HepG2 (cell line): ENCODE measurements around the gene GPR176. TPM values are rescaled to one million over a fixed set of nuclear protein-coding genes. Genes with fewer than 3 reads are reported as not detected.

ENCODE experiments used
- ATAC-seq: fragments of 200-7000 bp; cut with Tn5 transposase; 3 replicates; pipeline ENCODE4 v1.9.1; 2020; ENCODE audit warnings: mild to moderate bottlenecking, moderate library complexity
- BruUV-seq: library from RNA; stranded (reverse); fragments of 400-500 nt; replicated peaks from 2 replicates; lab custom pipeline; 2021; lab: Mats Ljungman, UMichigan
- CTCF ChIA-PET: fragments of 300-600 bp; formaldehyde crosslinking; extraction: SDS; loops from one replicate; lab custom pipeline; 2021; ENCODE audit warnings: low total read pairs, inconsistent platforms, low intra/inter-chr PET ratio; lab: Yijun Ruan, JAX
- POLR2A ChIA-PET: fragments of 350-600 bp; sonication (Branson Sonifier 250); formaldehyde crosslinking; loops from one replicate; lab custom pipeline; 2020; ENCODE audit warnings: antibody characterized with exemption, inconsistent platforms; lab: Yijun Ruan, JAX
- DNase-seq: peaks from one replicate; pipeline ENCODE4 v3.0.0-alpha.2; 2015; ENCODE audit warnings: low spot score
- FAIRE-seq: peaks from 3 replicates; lab custom pipeline; 2011; peaks lifted over from hg19 to GRCh38; lab: Jason Lieb, UNC
- H2AFZ ChIP-seq: one replicate; pipeline ENCODE4 v1.6.1; 2011; ENCODE audit warnings: low read length, inconsistent platforms
- H3K27ac ChIP-seq: fragments of 300-600 bp; 3 replicates; pipeline ENCODE4 v1.8.0; 2011; ENCODE audit warnings: mixed run types, mild to moderate bottlenecking, mixed read lengths, low read length, inconsistent platforms; ENCODE audit not compliant: insufficient read depth; ENCODE audit errors: extremely low read length
- H3K27me3 ChIP-seq, 2 experiments: fragments of 200-600 bp in 1 of 2; 2 replicates in 1 of 2; 3 replicates in 1 of 2; pipeline versions ENCODE4 v1.6.0 to v1.8.0; 2011; ENCODE audit warnings: low read length in 2 of 2, mild to moderate bottlenecking in 2 of 2, moderate library complexity in 2 of 2, inconsistent platforms in 1 of 2; ENCODE audit not compliant: insufficient read depth in 2 of 2, control insufficient read depth in 1 of 2
- H3K36me3 ChIP-seq, 2 experiments: fragments of 200-600 bp in 1 of 2; replicated peaks in 1 of 2; 2 replicates in 1 of 2; 3 replicates in 1 of 2; pipeline versions ENCODE4 v1.5.1 to v1.8.0; 2011; ENCODE audit warnings: low read length in 2 of 2, inconsistent platforms in 1 of 2; ENCODE audit not compliant: insufficient read depth in 2 of 2, control insufficient read depth in 1 of 2
- H3K4me1 ChIP-seq: 2 replicates; pipeline ENCODE4 v1.5.1; 2012; ENCODE audit warnings: low read length, inconsistent platforms; ENCODE audit not compliant: insufficient read depth
- H3K4me2 ChIP-seq: 2 replicates; pipeline ENCODE4 v1.6.0; 2011; ENCODE audit warnings: low read depth, low read length, inconsistent platforms
- H3K4me3 ChIP-seq, 3 experiments: fragments of 200-600 bp in 1 of 3; sonication (generic), shearing (Covaris generic) in 1 of 3; replicated peaks in 1 of 3; 2 replicates each; pipeline ENCODE4 v1.5.1; 2011 to 2016; ENCODE audit warnings: low read length in 3 of 3, inconsistent platforms in 2 of 3, low read depth in 2 of 3, mild to moderate bottlenecking in 2 of 3, control low read depth in 1 of 3, mixed read lengths in 1 of 3; ENCODE audit not compliant: insufficient read depth in 1 of 3
- H3K79me2 ChIP-seq: one replicate; pipeline ENCODE4 v1.6.1; 2011; ENCODE audit warnings: low read length, inconsistent platforms; ENCODE audit not compliant: insufficient read depth
- H3K9ac ChIP-seq: 2 replicates; pipeline ENCODE4 v1.6.0; 2011; ENCODE audit warnings: mild to moderate bottlenecking, low read depth, low read length, inconsistent platforms; ENCODE audit not compliant: insufficient read depth
- H3K9me3 ChIP-seq: 2 replicates; pipeline ENCODE4 v1.5.1; 2012; ENCODE audit warnings: mild to moderate bottlenecking, low read length
- H4K20me1 ChIP-seq: 2 replicates; pipeline ENCODE4 v1.6.0; 2011; ENCODE audit warnings: inconsistent platforms, mild to moderate bottlenecking, low read length, moderate library complexity; ENCODE audit not compliant: insufficient read depth
- ATF4 ChIP-seq, 2 experiments: fragments of 450-650 bp in 1 of 2; sonication (generic) in 1 of 2; formaldehyde crosslinking; IDR thresholded peaks; 2 replicates each; pipeline versions ENCODE4 v1.5.0 to v1.8.0; 2020 to 2022; ENCODE audit warnings: mild to moderate bottlenecking in 1 of 2, missing genetic modification reagents in 1 of 2
- CEBPB ChIP-seq: IDR thresholded peaks from 2 replicates; pipeline ENCODE4 v1.6.1; 2011; ENCODE audit warnings: low read depth, low read length, improper control_type of control experiment, borderline replicate concordance
- CEBPG ChIP-seq: IDR thresholded peaks from 2 replicates; pipeline ENCODE4 v1.6.1; 2016
- FOXA3 ChIP-seq: IDR thresholded peaks from 2 replicates; pipeline ENCODE4 v1.6.1; 2016; ENCODE audit warnings: missing genetic modification reagents, missing compliant biosample characterization
- RARA ChIP-seq: IDR thresholded peaks from 2 replicates; pipeline ENCODE4 v1.6.1; 2016; ENCODE audit warnings: missing genetic modification reagents, missing compliant biosample characterization
- TSC22D2 ChIP-seq: sonication (generic); formaldehyde crosslinking; IDR thresholded peaks from 2 replicates; pipeline ENCODE4 v1.5.1; 2020; ENCODE audit warnings: missing genetic modification reagents, mild to moderate bottlenecking, borderline replicate concordance
- ZFAT ChIP-seq: sonication (generic); formaldehyde crosslinking; conservative IDR thresholded peaks from 2 replicates; pipeline ENCODE4 v1.8.1; 2023; ENCODE audit warnings: missing genetic modification reagents, inconsistent platforms
- WGBS: methylation state at CpG from one replicate; pipeline ENCODE4 v1.1.6; 2017; ENCODE audit warnings: low lambda C conversion rate; 5-methylcytosine and 5-hydroxymethylcytosine counted together
- in situ Hi-C: cut with HindIII; loops from 2 replicates; pipeline ENCODE4 v1.10.0; 2017; ENCODE audit warnings: low pct_unique_long_range_greater_than_20kb; ENCODE audit not compliant: extremely low pct_ligation_motif_present
- intact Hi-C: fragments of 100-400 bp; cut with micrococcal nuclease; formaldehyde crosslinking; loops from one replicate; pipeline ENCODE4 v1.10.0; 2022; ENCODE audit not compliant: unreplicated experiment
- polyA plus RNA-seq, 8 experiments: library from polyadenylated mRNA; depleted of rRNA in 3 of 8; stranded (reverse) in 7 of 8; unstranded in 1 of 8; fragments of >200 nt; fragmentation: Illumina TruSeq in 4 of 8; extraction: Trizol in 4 of 8; gene quantifications; 2 replicates each; pipeline versions ENCODE4 v1.2.1 to v1.2.3, GENCODE V29; 2011 to 2016; ENCODE audit warnings: low read depth in 4 of 8, missing spikeins in 1 of 8, mixed read lengths in 1 of 8; ENCODE audit not compliant: insufficient read depth in 1 of 8
- total RNA-seq, 5 experiments: library from RNA; depleted of rRNA; stranded (reverse); fragments of >200 nt; fragmentation: Illumina TruSeq; extraction: Trizol; gene quantifications; 2 replicates each; pipeline ENCODE4 v1.2.3, GENCODE V29; 2016; ENCODE audit warnings: low read depth in 1 of 5
- TF ChIP-seq, protein P1 (sequence below): sonication (generic); formaldehyde crosslinking; IDR thresholded peaks from 2 replicates; pipeline ENCODE4 v1.5.0; 2020; ENCODE audit warnings: mild to moderate bottlenecking, missing genetic modification reagents, borderline replicate concordance

Gene GPR176
- total and polyA plus RNA-seq, 2 of the 13 experiments (the other 11 are each of a cell fraction or from before 2014, with no cell fraction given): 0.11 to 0.20 TPM

GRCh38 chr15:39804026-39804425, 116.0 kb downstream of the GPR176 start:
- FAIRE-seq (no peak), ATAC-seq (no peak)
- H3K27me3 ChIP-seq: 0 out of 5 replicates have a peak, but pooled peaks cover 0 to 7% of the 10 kb centered on the region in 2 experiments
- H2AFZ ChIP-seq: no peak overlapping the region
- H3K4me2 ChIP-seq: no peak overlapping the region
- TF ChIP-seq, protein P1, sequence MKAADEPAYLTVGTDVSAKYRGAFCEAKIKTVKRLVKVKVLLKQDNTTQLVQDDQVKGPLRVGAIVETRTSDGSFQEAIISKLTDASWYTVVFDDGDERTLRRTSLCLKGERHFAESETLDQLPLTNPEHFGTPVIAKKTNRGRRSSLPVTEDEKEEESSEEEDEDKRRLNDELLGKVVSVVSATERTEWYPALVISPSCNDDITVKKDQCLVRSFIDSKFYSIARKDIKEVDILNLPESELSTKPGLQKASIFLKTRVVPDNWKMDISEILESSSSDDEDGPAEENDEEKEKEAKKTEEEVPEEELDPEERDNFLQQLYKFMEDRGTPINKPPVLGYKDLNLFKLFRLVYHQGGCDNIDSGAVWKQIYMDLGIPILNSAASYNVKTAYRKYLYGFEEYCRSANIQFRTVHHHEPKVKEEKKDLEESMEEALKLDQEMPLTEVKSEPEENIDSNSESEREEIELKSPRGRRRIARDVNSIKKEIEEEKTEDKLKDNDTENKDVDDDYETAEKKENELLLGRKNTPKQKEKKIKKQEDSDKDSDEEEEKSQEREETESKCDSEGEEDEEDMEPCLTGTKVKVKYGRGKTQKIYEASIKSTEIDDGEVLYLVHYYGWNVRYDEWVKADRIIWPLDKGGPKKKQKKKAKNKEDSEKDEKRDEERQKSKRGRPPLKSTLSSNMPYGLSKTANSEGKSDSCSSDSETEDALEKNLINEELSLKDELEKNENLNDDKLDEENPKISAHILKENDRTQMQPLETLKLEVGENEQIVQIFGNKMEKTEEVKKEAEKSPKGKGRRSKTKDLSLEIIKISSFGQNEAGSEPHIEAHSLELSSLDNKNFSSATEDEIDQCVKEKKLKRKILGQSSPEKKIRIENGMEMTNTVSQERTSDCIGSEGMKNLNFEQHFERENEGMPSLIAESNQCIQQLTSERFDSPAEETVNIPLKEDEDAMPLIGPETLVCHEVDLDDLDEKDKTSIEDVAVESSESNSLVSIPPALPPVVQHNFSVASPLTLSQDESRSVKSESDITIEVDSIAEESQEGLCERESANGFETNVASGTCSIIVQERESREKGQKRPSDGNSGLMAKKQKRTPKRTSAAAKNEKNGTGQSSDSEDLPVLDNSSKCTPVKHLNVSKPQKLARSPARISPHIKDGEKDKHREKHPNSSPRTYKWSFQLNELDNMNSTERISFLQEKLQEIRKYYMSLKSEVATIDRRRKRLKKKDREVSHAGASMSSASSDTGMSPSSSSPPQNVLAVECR (CRISPR knock-in tag): no peak
- TF ChIP-seq ZFAT (no peak), ATF4 (CRISPR knock-in tag; IDR thresholded peaks at IDR 0.05) (peak in 1 of 2 experiments; percentile 57; a peak in 2 of 4 replicates), CEBPG (CRISPR knock-in tag) (peak; percentile 13; the same call in 1 of the 2 replicates), TSC22D2 (no peak), FOXA3 (CRISPR knock-in tag) (peak; percentile 40; the same call in 1 of the 2 replicates), CEBPB (peak; percentile 82), RARA (peak; percentile 83)
- TF ChIP-seq, all 625 proteins: peak for 5
- Histone ChIP-seq H3K79me2 (no peaks in the 10 kb centered on the region), H3K4me3 (no peak overlapping the region), H3K9ac (no peak overlapping the region), H3K27ac (no peak overlapping the region), H4K20me1 (no peaks in the 10 kb centered on the region), H3K9me3 (no peaks in the 10 kb centered on the region), H3K36me3 (no peaks in the 10 kb centered on the region), H3K4me1 (no peaks in the 10 kb centered on the region)
- WGBS: 0% methylated on average over 2 of the region's 2 CpGs
- BruUV-seq: no TSS peak
- intact Hi-C loops: no loop called here
- ChIA-PET CTCF (no interaction called here), POLR2A (no interaction called here)
- in situ Hi-C loops: no loop called here
- peak; percentile 21 for DNase-seq
